Amniotic epithelial cell (primary cell): Measurements from ENCODE around the gene CGREF1.

ENCODE experiments used
- DNase-seq: peaks from one replicate; pipeline ENCODE4 v3.0.0-alpha.2; 2010; ENCODE audit warnings: low read depth

CGREF1 gene

GRCh38 chr2:27118525-27119329 is at the start of gene CGREF1:
Gene CGREF1 (minus strand): TSS chr2:27119128. CDS start chr2:27104366, 14,762 bp downstream.
- DNase-seq: no peak

GRCh38 chr2:27164960-27165763 is 46.2 kb upstream of the CGREF1 start:
- no peak for DNase-seq

- DNase-seq: peak; percentile 55
These were observed 43.5 kb upstream of the CGREF1 start for GRCh38 chr2:27162151-27163121.

GRCh38 chr2:27160191-27160590 is 41.3 kb upstream of the CGREF1 start:
- DNase-seq: no peak

GRCh38 chr2:27159271-27159670 is 40.3 kb upstream of the CGREF1 start:
- no peak for DNase-seq

GRCh38 chr2:27158468-27158867 is 39.5 kb upstream of the CGREF1 start:
- no peak for DNase-seq

- DNase-seq: no peak
These were observed 36.2 kb upstream of the CGREF1 start for GRCh38 chr2:27155069-27155520.

- peak; percentile 35 for DNase-seq
These were observed 35.6 kb upstream of the CGREF1 start for GRCh38 chr2:27154488-27154887.

- peak; percentile 38 for DNase-seq
These were observed 34.0 kb upstream of the CGREF1 start for GRCh38 chr2:27152796-27153464.

GRCh38 chr2:27152102-27152795 is 33.3 kb upstream of the CGREF1 start:
- DNase-seq: no peak

- no peak for DNase-seq
These were observed 31.8 kb upstream of the CGREF1 start for GRCh38 chr2:27150639-27151230.

GRCh38 chr2:27149570-27150405 is 30.9 kb upstream of the CGREF1 start:
- no peak for DNase-seq

GRCh38 chr2:27148801-27149439 is 30.0 kb upstream of the CGREF1 start, which contains the start of gene TCF23:
Gene TCF23 (plus strand): TSS chr2:27149004. CDS start chr2:27149134, 130 bp downstream.
- peak; percentile 43 for DNase-seq

GRCh38 chr2:27147935-27148334 is 29.0 kb upstream of the CGREF1 start:
- DNase-seq: no peak

GRCh38 chr2:27145682-27146081 is 26.8 kb upstream of the CGREF1 start:
- DNase-seq: no peak

GRCh38 chr2:27143285-27143684 is 24.4 kb upstream of the CGREF1 start:
- DNase-seq: no peak

- no peak for DNase-seq
These were observed 20.4 kb upstream of the CGREF1 start, which contains the start of gene PRR30 for GRCh38 chr2:27139310-27139709. Gene PRR30 (minus strand): TSS chr2:27139410. CDS start chr2:27138329, 1,081 bp downstream.

GRCh38 chr2:27138111-27138510 is 19.2 kb upstream of the CGREF1 start:
- no peak for DNase-seq
